ENCODE results near the gene SPAG16.

SPAG16 gene

GRCh38 chr2:214103276-214104001 is 819.2 kb downstream of the SPAG16 start:
- TF ChIP-seq CTCF (IDR thresholded peaks at IDR 0.05; ENCODE audit: borderline replicate concordance, insufficient read depth, low read depth, low read length): no peak
- no peak overlapping the region for H3K4me3 ChIP-seq (ENCODE audit: low read depth, low read length)

GRCh38 chr2:214104219-214104618 is 820.0 kb downstream of the SPAG16 start:
- H3K4me3 ChIP-seq (ENCODE audit: low read depth, low read length): no peak overlapping the region
- TF ChIP-seq CTCF (IDR thresholded peaks at IDR 0.05; ENCODE audit: borderline replicate concordance, insufficient read depth, low read depth, low read length): no peak

- no peak for TF ChIP-seq CTCF (IDR thresholded peaks at IDR 0.05; ENCODE audit: borderline replicate concordance, insufficient read depth, low read depth, low read length)
- no peak overlapping the region for H3K4me3 ChIP-seq (ENCODE audit: low read depth, low read length)
Observed at GRCh38 chr2:214104967-214105366, 820.7 kb downstream of the SPAG16 start.

GRCh38 chr2:214107726-214108125 is 823.5 kb downstream of the SPAG16 start:
- no peak for TF ChIP-seq CTCF (IDR thresholded peaks at IDR 0.05; ENCODE audit: borderline replicate concordance, insufficient read depth, low read depth, low read length)
- H3K4me3 ChIP-seq (ENCODE audit: low read depth, low read length): no peak overlapping the region

- no peak for TF ChIP-seq CTCF (IDR thresholded peaks at IDR 0.05; ENCODE audit: borderline replicate concordance, insufficient read depth, low read depth, low read length)
- H3K4me3 ChIP-seq (ENCODE audit: low read depth, low read length): no peak overlapping the region
Observed at GRCh38 chr2:214108598-214108997, 824.3 kb downstream of the SPAG16 start.

- TF ChIP-seq CTCF (IDR thresholded peaks at IDR 0.05; ENCODE audit: borderline replicate concordance, insufficient read depth, low read depth, low read length): no peak
- no peak overlapping the region for H3K4me3 ChIP-seq (ENCODE audit: low read depth, low read length)
Observed at GRCh38 chr2:214117054-214117453, 832.8 kb downstream of the SPAG16 start.

GRCh38 chr2:214126135-214126534 is 841.9 kb downstream of the SPAG16 start:
- no peak overlapping the region for H3K4me3 ChIP-seq (ENCODE audit: low read depth, low read length)
- no peak for TF ChIP-seq CTCF (IDR thresholded peaks at IDR 0.05; ENCODE audit: borderline replicate concordance, insufficient read depth, low read depth, low read length)
